ENCODE measurements around the gene APOC1.
"Not testable (repeated sequence)": the region's sequence is repeated elsewhere in the genome, so short reads cannot be mapped to it uniquely, and the experiment has no call there.

Gene APOC1

GRCh38 chr19:44897835-44898234, 16.6 kb upstream of the APOC1 start:
- Mint-ChIP-seq H3K27me3 (no peaks in the 10 kb centered on the region), H3K27ac (no peak overlapping the region), H3K36me3 (peaks cover 40% of the 10 kb centered on the region), H3K9me3 (no peaks in the 10 kb centered on the region), H3K4me1 (peaks cover 10% of the 10 kb centered on the region), H3K4me3 (no peak overlapping the region)
- CTCF ChIA-PET, result interaction anchor here (1.2 kb wide), 1 partner anchor 114 kb away, joined by 3 read pairs; no protein-coding TSS in a partner anchor
- DNase-seq, result no peak

DNA sequence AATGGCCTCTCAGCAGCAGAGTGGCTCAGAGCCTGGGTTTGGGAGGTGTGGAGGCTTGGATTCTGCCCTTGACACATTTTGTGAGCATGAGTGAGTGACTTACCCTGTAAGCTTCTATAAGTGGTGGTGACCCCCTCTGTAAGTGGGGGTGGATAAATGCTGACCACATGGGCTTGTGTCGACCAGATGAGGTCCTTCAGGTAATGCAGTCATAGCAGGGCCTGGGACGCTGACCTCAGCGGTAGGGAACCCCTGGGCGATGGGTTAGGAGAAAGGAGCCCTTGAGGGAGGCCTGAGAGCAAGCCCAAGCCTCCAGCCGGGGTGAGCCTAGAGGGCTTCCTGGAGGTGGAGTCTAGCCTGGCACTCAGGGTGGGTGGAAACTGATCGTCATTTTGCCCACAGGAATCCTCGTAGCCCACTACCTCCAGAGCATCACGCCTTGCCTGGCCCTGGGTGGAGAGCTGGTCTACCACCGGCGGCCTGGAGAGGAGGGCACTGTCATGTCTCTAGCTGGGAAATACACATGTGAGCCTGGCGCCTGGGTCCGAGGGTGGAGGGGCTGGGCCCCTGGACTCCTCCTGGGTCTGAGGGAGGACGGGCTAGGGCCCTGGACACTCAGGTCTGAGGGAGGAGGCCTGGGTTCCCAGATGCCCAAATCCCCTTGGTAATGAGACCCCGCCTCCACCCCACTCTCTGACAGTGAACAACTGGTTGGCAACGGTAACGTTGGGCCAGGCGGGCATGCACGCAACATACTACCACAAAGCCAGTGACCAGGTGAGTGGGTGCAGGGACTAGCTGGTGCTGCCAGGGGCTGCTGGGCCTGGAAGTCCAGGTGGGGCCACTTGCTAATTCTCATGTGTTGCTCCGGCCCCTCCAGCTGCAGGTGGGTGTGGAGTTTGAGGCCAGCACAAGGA, 13.8 kb upstream of the APOC1 start:
- peaks cover 4% of the 10 kb centered on the region for H3K4me1 Mint-ChIP-seq

DNA sequence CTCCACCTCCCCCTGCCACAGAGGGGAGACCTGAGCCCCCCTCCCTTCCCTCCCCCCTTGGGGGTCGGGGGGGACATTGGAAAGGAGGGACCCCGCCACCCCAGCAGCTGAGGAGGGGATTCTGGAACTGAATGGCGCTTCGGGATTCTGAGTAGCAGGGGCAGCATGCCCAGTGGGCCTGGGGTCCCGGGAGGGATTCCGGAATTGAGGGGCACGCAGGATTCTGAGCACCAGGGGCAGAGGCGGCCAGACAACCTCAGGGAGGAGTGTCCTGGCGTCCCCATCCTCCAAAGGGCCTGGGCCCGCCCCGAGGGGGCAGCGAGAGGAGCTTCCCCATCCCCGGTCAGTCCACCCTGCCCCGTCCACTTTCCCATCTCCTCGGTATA, 11.2 kb upstream of the APOC1 start:
- Mint-ChIP-seq H3K4me1 (peaks cover 11% of the 10 kb centered on the region), H3K4me3 (no peak overlapping the region), H3K36me3 (peaks cover 17% of the 10 kb centered on the region), H3K9me3 (no peaks in the 10 kb centered on the region), H3K27me3 (peaks cover 44% of the 10 kb centered on the region), H3K27ac (no peak overlapping the region)
- CTCF ChIA-PET, result interaction anchor here (0.6 to 4.3 kb wide), 8 partner anchors 9 to 290 kb away, joined by 3 to 18 read pairs (median 5); no protein-coding TSS in a partner anchor
- DNase-seq, result no peak

More for the DNA sequence above, 13.8 kb upstream of the APOC1 start:
- peaks cover 33% of the 10 kb centered on the region for H3K36me3 Mint-ChIP-seq
- H3K4me3 Mint-ChIP-seq, result no peak overlapping the region
- no peak for DNase-seq
- peaks cover 19% of the 10 kb centered on the region for H3K27me3 Mint-ChIP-seq
- CTCF ChIA-PET, result no interaction called here
- no peak overlapping the region for H3K27ac Mint-ChIP-seq
- H3K9me3 Mint-ChIP-seq, result no peaks in the 10 kb centered on the region

DNA sequence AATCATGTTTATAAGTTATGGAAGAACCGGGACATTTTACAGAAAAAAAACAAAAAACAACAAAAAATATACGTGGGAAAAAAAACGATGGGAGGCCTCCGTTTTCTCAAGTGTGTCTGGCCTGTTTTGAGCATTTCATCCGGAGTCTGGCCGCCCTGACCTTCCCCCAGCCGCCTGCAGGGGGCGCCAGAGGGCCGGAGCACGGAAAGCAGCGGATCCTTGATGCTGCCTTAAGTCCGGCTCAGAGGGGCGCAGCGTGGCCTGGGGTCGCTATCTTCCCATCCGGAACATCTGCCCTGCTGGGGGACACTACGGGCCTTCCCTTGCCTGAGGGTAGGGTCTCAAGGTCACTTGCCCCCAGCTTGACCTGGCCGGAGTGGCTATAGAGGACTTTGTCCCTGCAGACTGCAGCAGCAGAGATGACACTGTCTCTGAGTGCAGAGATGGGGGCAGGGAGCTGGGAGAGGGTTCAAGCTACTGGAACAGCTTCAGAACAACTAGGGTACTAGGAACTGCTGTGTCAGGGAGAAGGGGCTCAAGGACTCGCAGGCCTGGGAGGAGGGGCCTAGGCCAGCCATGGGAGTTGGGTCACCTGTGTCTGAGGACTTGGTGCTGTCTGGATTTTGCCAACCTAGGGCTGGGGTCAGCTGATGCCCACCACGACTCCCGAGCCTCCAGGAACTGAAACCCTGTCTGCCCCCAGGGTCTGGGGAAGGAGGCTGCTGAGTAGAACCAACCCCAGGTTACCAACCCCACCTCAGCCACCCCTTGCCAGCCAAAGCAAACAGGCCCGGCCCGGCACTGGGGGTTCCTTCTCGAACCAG, 10.6 kb upstream of the APOC1 start:
- Mint-ChIP-seq H3K27ac (no peak overlapping the region), H3K36me3 (peaks cover 16% of the 10 kb centered on the region)

DNA sequence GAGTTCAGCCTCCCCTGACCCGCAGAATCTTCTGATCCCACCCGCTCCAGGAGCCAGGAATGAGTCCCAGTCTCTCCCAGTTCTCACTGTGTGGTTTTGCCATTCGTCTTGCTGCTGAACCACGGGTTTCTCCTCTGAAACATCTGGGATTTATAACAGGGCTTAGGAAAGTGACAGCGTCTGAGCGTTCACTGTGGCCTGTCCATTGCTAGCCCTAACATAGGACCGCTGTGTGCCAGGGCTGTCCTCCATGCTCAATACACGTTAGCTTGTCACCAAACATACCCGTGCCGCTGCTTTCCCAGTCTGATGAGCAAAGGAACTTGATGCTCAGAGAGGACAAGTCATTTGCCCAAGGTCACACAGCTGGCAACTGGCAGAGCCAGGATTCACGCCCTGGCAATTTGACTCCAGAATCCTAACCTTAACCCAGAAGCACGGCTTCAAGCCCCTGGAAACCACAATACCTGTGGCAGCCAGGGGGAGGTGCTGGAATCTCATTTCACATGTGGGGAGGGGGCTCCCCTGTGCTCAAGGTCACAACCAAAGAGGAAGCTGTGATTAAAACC, 9.9 kb upstream of the APOC1 start:
- no peaks in the 10 kb centered on the region for H3K9me3 Mint-ChIP-seq
- peaks cover 16% of the 10 kb centered on the region for H3K36me3 Mint-ChIP-seq
- CTCF ChIA-PET, result interaction anchor here (0.6 to 4.3 kb wide), 7 partner anchors 12 to 476 kb away, joined by 3 to 18 read pairs (median 5); no protein-coding TSS in a partner anchor
- H3K27me3 Mint-ChIP-seq, result peaks cover 44% of the 10 kb centered on the region
- no peak overlapping the region for H3K27ac Mint-ChIP-seq
- H3K4me3 Mint-ChIP-seq, result no peak overlapping the region
- H3K4me1 Mint-ChIP-seq, result peaks cover 11% of the 10 kb centered on the region
- no peak for DNase-seq

More for the DNA sequence above, 10.6 kb upstream of the APOC1 start:
- Mint-ChIP-seq H3K9me3 (no peaks in the 10 kb centered on the region), H3K4me1 (peaks cover 11% of the 10 kb centered on the region), H3K27me3 (peaks cover 44% of the 10 kb centered on the region), H3K4me3 (no peak overlapping the region)
- DNase-seq, result peak; percentile 77
- CTCF ChIA-PET, result interaction anchor here (0.6 to 4.3 kb wide), 9 partner anchors 12 to 600 kb away, joined by 3 to 18 read pairs (median 5); no protein-coding TSS in a partner anchor

DNA sequence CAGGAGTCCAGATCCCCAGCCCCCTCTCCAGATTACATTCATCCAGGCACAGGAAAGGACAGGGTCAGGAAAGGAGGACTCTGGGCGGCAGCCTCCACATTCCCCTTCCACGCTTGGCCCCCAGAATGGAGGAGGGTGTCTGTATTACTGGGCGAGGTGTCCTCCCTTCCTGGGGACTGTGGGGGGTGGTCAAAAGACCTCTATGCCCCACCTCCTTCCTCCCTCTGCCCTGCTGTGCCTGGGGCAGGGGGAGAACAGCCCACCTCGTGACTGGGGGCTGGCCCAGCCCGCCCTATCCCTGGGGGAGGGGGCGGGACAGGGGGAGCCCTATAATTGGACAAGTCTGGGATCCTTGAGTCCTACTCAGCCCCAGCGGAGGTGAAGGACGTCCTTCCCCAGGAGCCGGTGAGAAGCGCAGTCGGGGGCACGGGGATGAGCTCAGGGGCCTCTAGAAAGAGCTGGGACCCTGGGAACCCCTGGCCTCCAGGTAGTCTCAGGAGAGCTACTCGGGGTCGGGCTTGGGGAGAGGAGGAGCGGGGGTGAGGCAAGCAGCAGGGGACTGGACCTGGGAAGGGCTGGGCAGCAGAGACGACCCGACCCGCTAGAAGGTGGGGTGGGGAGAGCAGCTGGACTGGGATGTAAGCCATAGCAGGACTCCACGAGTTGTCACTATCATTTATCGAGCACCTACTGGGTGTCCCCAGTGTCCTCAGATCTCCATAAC, 8.8 kb upstream of the APOC1 start, which contains the start of gene APOE:
TSS of gene APOE (plus strand) at position 360 of the 724 bp plus-strand sequence. CDS start 829 bp downstream, outside the sequence.
- H3K27me3 Mint-ChIP-seq, result peaks cover 44% of the 10 kb centered on the region

GRCh38 chr19:44907613-44908012, 6.8 kb upstream of the APOC1 start:
- DNase-seq, result no peak
- H3K27me3 Mint-ChIP-seq, result peaks cover 63% of the 10 kb centered on the region
- CTCF ChIA-PET, result interaction anchor here (1.0 kb wide), 1 partner anchor 45 kb away, joined by 3 read pairs; no protein-coding TSS in a partner anchor

More for the DNA sequence above, 8.8 kb upstream of the APOC1 start, which contains the start of gene APOE:
- H3K36me3 Mint-ChIP-seq, result peaks cover 11% of the 10 kb centered on the region
- no peak for DNase-seq
- H3K9me3 Mint-ChIP-seq, result no peaks in the 10 kb centered on the region
- CTCF ChIA-PET, result interaction anchor here (0.6 to 4.3 kb wide), 5 partner anchors 28 to 76 kb away, joined by 3 to 18 read pairs (median 7); no protein-coding TSS in a partner anchor
- H3K4me1 Mint-ChIP-seq, result peaks cover 11% of the 10 kb centered on the region
- H3K27ac Mint-ChIP-seq, result no peak within 1 kb of the TSS
- H3K4me3 Mint-ChIP-seq, result no peak within 1 kb of the TSS

DNA sequence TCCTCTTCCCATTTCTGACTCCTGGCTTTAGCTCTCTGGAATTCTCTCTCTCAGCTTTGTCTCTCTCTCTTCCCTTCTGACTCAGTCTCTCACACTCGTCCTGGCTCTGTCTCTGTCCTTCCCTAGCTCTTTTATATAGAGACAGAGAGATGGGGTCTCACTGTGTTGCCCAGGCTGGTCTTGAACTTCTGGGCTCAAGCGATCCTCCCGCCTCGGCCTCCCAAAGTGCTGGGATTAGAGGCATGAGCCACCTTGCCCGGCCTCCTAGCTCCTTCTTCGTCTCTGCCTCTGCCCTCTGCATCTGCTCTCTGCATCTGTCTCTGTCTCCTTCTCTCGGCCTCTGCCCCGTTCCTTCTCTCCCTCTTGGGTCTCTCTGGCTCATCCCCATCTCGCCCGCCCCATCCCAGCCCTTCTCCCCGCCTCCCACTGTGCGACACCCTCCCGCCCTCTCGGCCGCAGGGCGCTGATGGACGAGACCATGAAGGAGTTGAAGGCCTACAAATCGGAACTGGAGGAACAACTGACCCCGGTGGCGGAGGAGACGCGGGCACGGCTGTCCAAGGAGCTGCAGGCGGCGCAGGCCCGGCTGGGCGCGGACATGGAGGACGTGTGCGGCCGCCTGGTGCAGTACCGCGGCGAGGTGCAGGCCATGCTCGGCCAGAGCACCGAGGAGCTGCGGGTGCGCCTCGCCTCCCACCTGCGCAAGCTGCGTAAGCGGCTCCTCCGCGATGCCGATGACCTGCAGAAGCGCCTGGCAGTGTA, 6.2 kb upstream of the APOC1 start:
- peaks cover 4% of the 10 kb centered on the region for H3K36me3 Mint-ChIP-seq
- no peak overlapping the region for H3K4me3 Mint-ChIP-seq
- no peak overlapping the region for H3K27ac Mint-ChIP-seq
- H3K9me3 Mint-ChIP-seq, result no peaks in the 10 kb centered on the region
- H3K4me1 Mint-ChIP-seq, result peaks cover 11% of the 10 kb centered on the region
- CTCF ChIA-PET, result no interaction called here
- peaks cover 69% of the 10 kb centered on the region for H3K27me3 Mint-ChIP-seq
- DNase-seq, result no peak

More at GRCh38 chr19:44907613-44908012, 6.8 kb upstream of the APOC1 start:
- Mint-ChIP-seq H3K27ac (no peak overlapping the region), H3K4me3 (no peak overlapping the region), H3K4me1 (peaks cover 11% of the 10 kb centered on the region), H3K9me3 (no peaks in the 10 kb centered on the region), H3K36me3 (peaks cover 5% of the 10 kb centered on the region)

DNA sequence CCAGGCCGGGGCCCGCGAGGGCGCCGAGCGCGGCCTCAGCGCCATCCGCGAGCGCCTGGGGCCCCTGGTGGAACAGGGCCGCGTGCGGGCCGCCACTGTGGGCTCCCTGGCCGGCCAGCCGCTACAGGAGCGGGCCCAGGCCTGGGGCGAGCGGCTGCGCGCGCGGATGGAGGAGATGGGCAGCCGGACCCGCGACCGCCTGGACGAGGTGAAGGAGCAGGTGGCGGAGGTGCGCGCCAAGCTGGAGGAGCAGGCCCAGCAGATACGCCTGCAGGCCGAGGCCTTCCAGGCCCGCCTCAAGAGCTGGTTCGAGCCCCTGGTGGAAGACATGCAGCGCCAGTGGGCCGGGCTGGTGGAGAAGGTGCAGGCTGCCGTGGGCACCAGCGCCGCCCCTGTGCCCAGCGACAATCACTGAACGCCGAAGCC, 5.6 kb upstream of the APOC1 start:
- Mint-ChIP-seq H3K4me1 (peaks cover 11% of the 10 kb centered on the region), H3K9me3 (no peaks in the 10 kb centered on the region), H3K36me3 (peaks cover 2% of the 10 kb centered on the region), H3K27ac (no peak overlapping the region), H3K4me3 (no peak overlapping the region), H3K27me3 (peaks cover 71% of the 10 kb centered on the region)
- CTCF ChIA-PET, result no interaction called here
- no peak for DNase-seq

GRCh38 chr19:44909775-44910174, 4.6 kb upstream of the APOC1 start:
- peaks cover 19% of the 10 kb centered on the region for H3K4me1 Mint-ChIP-seq
- H3K27me3 Mint-ChIP-seq, result peaks cover 74% of the 10 kb centered on the region
- CTCF ChIA-PET, result no interaction called here
- no peak overlapping the region for H3K4me3 Mint-ChIP-seq
- DNase-seq, result no peak
- H3K27ac Mint-ChIP-seq, result no peak overlapping the region
- H3K9me3 Mint-ChIP-seq, result no peaks in the 10 kb centered on the region
- no peaks in the 10 kb centered on the region for H3K36me3 Mint-ChIP-seq

- CTCF ChIA-PET, result interaction anchor here (1.6 to 2.3 kb wide), 2 partner anchors 37 to 40 kb away, joined by 4 to 19 read pairs; no protein-coding TSS in a partner anchor
- Mint-ChIP-seq H3K4me1 (peaks cover 14% of the 10 kb centered on the region), H3K27me3 (peaks cover 57% of the 10 kb centered on the region)
- not testable (repeated sequence) for H3K9me3 Mint-ChIP-seq, H3K4me3 Mint-ChIP-seq, DNase-seq, H3K36me3 Mint-ChIP-seq, H3K27ac Mint-ChIP-seq
These were observed 2.5 kb upstream of the APOC1 start for GRCh38 chr19:44911896-44912295.

DNA sequence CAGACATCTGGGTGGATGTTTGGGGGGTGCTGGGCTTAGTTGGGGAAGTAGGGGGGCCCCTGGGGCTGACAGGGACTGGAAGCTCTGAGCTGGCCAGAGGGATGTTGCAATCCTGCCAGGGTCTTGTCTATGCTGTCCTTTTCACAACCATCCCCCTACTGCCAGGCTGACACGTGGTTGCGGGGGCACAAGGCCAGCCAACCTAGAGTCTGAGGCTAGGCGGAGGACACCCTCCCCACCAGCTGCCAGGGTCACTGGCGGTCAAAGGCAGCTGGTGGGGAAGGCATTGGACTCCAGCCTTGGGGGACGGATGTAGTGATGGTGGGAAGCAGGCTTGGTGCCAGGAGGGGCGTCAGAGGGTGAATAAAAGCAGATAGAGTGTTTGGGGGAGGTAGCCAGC, 1.6 kb upstream of the APOC1 start:
- peaks cover 49% of the 10 kb centered on the region for H3K27me3 Mint-ChIP-seq
- H3K4me3 Mint-ChIP-seq, result no peak overlapping the region
- H3K9me3 Mint-ChIP-seq, result no peaks in the 10 kb centered on the region
- no peak overlapping the region for H3K27ac Mint-ChIP-seq
- no peaks in the 10 kb centered on the region for H3K36me3 Mint-ChIP-seq
- CTCF ChIA-PET, result no interaction called here
- DNase-seq, result no peak
- H3K4me1 Mint-ChIP-seq, result peaks cover 14% of the 10 kb centered on the region
